ENCODE results near the gene CLNK.

GRCh38 chr4:10441512-10441911, 243.1 kb downstream of the CLNK start:
- no peak for TF ChIP-seq CTCF (IDR thresholded peaks at IDR 0.05; ENCODE audit: low read depth, low read length, poor library complexity, severe bottlenecking)
- no peak for TF ChIP-seq EZH2phosphoT487 (IDR thresholded peaks at IDR 0.05; ENCODE audit: borderline replicate concordance, low read length)

Data from DOHH2 (cell line).